LNCaP clone FGC (cell line): ENCODE measurements around the gene MAPKAP1.
"Not testable (repeated sequence)": the region's sequence is repeated elsewhere in the genome, so short reads cannot be mapped to it uniquely, and the experiment has no call there.

Experiments
- DNase-seq: peaks from one replicate; pipeline ENCODE4 v3.0.0-alpha.2; 2011; ENCODE audit warnings: low read depth
- H3K4me3 ChIP-seq: 2 replicates; pipeline ENCODE4 v1.5.1; 2011; ENCODE audit warnings: mild to moderate bottlenecking, low read depth, low read length, control low read depth
- CTCF ChIP-seq: IDR thresholded peaks from 2 replicates; pipeline ENCODE4 v1.5.1; 2012; ENCODE audit warnings: mild to moderate bottlenecking; ENCODE audit not compliant: control insufficient read depth, insufficient read depth; ENCODE audit errors: extremely low read depth

The MAPKAP1 gene

GRCh38 chr9:125574126-125574877 lies 132.7 kb downstream of the MAPKAP1 start:
- no peak overlapping the region for H3K4me3 ChIP-seq
- TF ChIP-seq CTCF, result no peak
- no peak for DNase-seq

DNA sequence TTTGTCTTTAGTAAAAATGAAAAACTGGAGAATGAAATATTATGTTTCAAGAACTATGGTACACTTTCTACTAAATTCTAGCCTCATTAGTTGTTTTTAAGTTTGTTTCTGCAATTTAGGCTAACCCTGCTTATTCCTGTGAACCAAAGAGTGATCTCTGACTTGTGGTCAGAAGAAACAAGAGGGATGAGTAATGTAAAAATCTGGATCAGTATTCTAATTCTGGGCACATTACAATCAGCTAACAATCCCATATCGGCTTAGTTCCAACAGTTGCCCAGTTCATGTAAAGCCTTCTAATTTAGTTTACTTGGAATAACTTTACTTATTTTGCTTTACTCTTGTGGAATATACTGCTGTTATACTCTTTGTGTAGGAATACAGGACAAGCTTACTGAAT lies 134.5 kb downstream of the MAPKAP1 start:
- DNase-seq, H3K4me3 ChIP-seq: not testable (repeated sequence)

GRCh38 chr9:125571824-125572223 lies 135.2 kb downstream of the MAPKAP1 start:
- not testable (repeated sequence) for H3K4me3 ChIP-seq, DNase-seq

DNA sequence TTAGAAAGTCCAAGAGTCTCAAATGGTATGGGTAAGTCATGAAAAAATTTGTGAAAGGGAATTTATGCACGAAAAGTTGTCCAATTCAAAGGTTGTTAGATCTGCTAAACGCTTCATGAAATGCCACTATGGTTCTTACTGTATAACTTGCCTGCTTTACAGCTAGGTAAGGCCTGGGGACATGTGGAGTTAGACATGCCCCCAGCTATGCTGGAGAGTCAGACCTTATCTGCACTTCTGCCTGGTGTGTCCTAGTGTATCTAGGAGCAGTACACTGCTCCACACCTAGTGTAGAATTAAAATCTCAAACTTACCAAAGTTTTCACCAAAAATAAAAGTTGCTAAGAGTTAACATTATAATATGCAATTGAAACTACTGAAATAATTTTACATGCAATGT lies 136.8 kb downstream of the MAPKAP1 start:
- no peak for DNase-seq
- no peak overlapping the region for H3K4me3 ChIP-seq
- no peak for TF ChIP-seq CTCF

GRCh38 chr9:125568621-125569020 lies 138.4 kb downstream of the MAPKAP1 start:
- no peak for TF ChIP-seq CTCF
- DNase-seq, result no peak

GRCh38 chr9:125566051-125566450 lies 141.0 kb downstream of the MAPKAP1 start:
- not testable (repeated sequence) for H3K4me3 ChIP-seq, DNase-seq

More at GRCh38 chr9:125568621-125569020, 138.4 kb downstream of the MAPKAP1 start:
- H3K4me3 ChIP-seq, result no peak overlapping the region

DNA sequence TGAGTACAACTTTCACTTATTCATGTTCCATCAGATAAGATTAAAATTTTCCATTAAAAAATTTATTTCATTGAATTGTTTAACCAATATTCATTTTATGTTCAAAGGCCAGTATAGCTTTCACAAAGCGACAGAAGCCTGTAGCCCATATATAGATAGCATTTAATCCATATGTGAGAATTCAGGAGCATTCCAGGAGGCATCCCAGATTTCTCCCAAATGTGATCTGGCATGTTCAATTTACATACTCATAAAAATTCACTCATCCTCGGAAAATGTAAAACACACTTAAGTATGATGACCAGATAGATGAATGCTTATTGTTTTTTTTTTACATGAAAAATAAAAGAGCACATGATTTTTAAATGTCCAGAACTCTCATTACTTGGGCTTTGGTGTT lies 141.9 kb downstream of the MAPKAP1 start:
- H3K4me3 ChIP-seq, result no peak overlapping the region
- TF ChIP-seq CTCF, result no peak
- DNase-seq, result no peak

GRCh38 chr9:125564631-125565030 lies 142.4 kb downstream of the MAPKAP1 start:
- no peak for DNase-seq
- H3K4me3 ChIP-seq, result no peak overlapping the region
- no peak for TF ChIP-seq CTCF
